Inflammatory macrophage (primary cell): Measurements from ENCODE around the gene FXYD3.
"Not testable (repeated sequence)": the region's sequence is repeated elsewhere in the genome, so short reads cannot be mapped to it uniquely, and the experiment has no call there.

ENCODE experiments used
- DNase-seq, 2 donors: peaks; one replicate each; pipeline ENCODE4 v3.0.0-alpha.2; 2020 to 2022

FXYD3 gene

DNA sequence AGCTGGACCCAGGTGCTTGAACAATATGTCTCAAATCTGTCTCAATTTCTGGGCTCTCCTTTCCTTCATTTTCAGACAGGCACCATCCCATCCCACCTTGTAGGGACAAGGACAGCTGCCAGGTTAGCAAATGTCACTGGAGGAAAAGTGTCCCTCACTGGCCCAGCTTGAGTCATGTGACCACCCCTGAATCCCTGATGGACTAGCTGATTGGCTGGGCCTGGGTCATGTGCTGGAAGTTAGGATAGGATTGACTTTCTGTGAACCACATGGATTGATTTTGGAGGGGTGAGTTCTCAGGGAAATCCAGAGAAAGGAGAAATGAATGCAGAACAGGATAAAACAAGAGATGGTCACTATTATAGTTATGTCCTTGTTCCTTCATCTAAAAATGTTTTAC lies 28.2 kb upstream of the FXYD3 start:
- no peak for DNase-seq

DNA sequence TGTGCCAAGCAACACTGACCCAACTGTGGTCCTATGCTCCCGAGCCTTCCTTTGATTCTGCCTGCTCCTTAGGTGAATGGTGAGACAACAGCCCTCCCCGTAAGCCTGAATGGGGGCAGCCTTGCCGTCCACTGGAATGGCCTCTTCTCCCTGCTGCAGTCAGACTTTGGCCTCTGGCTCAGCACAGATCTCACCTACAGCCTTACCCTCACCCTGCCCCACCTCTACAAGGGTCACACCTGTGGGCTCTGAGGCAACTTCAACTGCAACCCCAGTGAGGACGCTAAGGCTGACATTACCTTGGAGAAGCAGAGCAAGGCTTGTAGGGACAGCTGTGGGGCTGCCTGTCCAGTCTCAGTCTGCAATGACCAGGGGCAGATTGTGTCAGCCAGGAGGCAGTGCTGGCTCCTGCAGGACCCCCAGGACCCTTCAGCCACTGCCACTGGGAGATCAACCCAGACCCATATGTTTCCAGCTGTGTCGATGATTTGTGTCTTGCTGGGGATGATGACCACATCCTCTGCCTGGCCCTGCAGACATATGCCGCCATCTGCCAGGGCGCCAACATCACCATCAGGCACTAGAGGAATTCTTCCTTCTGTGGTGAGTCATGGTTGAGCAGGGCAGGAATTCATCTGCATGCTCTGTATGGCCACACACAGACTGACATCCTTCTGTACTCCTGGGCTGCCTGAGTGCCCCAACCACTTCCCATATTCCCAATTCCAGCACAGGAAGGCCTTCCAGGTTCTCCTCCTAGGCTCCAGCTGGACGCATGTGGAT lies 27.3 kb upstream of the FXYD3 start:
- no peak for DNase-seq

DNA sequence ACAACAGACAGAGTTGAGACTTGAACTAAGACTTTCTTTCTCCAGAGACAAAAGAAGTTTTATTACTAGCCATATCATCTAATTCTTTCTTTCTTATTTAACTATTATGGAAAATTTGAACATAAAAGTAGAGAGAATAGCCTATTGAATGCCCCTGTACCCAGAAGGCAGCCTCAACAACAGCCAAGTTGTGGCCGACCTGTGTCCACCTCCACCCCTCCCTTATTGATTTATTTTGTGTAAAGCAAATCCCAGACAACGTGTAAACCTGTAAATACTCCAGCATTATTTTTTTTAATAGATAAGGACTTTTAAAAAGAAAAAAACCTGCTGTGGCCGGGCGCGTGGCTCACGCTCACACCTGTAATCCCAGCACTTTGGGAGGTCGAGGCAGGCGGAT lies 26.1 kb upstream of the FXYD3 start:
- DNase-seq = no peak

DNA sequence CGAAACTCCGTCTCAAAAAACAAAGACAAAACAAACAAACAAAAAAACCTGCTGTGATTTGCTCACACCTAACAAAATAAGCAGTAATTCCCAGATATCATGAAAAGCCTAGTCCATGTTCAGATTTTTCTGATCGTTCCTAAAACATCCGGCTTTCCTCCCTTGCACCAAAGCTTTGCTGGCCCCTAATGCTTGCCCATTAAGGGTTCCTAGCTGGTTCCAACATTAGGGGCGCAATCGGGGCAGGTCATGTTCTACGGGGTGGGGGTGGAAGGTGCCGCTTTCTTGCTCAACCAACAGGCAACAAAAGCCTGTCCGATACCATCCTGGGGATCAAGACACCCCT lies 25.5 kb upstream of the FXYD3 start:
- DNase-seq = no peak

DNA sequence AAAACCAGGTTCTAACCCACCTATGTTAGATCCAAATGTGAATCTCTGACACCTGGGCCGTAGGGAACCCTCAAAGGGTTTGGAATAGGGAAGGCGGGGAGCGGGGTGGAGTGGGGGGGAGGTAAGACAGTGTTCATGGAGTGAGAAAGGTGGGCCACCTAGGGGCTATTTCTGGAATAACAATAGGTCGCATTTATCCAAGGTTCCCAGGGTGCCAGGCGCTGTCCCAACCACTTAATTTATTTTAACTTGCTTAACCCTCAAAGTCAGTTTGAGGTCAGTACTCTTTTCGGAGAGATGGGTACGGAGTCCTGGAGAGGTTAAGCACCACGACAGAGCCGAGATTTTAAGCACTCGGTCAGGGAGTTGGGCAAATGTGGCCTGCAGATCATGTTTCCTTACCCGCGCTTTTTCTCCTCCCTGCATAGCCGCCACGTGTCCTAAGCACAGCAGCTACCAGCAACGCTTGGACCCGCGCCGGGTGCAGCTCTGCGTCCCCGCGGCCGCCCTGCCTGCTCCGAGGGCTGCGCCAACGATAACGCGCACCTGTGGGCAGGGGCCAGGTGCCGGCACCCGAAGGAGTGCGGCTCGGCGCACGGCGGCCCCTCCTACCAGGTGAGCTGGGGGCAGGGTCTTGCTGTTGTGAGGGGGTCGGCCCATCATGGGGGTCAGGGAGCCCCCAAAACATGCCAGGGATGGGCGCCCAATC lies 25.0 kb upstream of the FXYD3 start:
- DNase-seq = peak; percentile 44 to 49

DNA sequence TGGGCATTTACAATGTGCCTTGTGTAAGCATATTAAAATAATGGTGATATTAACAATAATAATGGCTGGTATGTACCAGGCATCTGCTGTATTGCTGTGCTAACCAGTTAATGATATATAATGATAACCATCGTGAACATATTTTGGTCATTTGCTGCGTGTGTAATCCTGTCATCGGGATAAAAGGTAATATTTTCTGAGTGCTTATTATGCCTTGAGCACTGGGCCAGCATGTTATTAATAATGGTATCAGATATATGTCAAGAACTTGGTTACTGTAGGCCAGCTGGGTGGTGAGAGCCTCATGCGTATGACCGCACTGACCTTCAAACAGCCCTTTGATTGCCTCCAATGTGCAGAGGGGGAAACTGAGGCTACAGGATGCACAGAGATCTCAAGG lies 22.2 kb upstream of the FXYD3 start:
- DNase-seq = no peak

DNA sequence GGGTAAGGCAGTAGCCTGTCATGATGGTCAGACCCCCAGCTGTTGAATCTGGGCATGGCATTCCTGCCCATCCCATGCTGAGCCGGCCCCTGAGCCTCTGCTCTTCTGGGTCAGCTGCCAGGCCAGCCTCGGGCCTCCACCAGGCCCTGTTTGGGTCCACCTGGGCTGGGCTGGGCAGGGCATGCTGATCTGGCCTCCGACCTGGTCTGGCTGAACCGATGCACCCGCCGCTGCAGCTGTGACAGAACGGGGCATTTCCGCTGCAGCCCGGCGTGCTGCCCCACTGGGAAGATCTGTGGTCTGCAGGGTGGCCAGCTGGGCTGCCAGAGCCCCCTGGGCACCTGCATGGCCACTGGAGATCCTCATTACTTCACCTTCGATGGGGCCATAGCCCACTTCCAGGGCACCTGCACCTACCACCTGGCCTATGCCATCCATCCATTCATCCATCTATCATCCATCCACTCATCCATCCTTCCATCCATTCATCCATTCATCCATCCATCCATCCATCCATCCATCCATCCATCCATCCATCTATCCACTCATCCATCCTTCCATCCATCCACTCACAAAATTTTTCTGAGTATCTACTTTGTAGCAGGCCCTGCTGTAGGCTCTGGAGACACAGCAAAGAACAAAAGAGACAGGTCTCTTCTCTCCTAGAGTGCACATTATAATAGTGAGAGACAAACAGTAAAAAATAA lies 21.5 kb upstream of the FXYD3 start:
- no peak for DNase-seq

DNA sequence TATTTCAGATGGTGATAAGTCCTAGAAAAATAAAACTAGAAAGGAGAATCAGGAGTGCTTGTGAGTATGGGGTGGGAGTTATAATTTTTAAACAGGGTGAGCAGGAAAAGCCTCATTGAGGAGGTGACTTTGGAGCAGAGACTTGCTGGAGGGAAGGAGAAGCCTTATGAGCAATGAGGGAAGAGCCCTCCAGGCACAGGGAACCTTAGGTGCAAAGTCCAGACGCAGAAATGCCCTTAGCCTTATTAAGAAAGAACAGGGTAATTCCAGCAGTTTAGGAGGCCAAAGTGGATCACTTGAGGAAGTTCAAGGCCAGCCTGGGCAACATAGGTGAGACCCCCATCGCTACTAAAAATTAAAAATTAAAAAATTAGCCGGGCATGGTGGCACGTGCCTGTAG lies 21.0 kb upstream of the FXYD3 start:
- DNase-seq = no peak

DNA sequence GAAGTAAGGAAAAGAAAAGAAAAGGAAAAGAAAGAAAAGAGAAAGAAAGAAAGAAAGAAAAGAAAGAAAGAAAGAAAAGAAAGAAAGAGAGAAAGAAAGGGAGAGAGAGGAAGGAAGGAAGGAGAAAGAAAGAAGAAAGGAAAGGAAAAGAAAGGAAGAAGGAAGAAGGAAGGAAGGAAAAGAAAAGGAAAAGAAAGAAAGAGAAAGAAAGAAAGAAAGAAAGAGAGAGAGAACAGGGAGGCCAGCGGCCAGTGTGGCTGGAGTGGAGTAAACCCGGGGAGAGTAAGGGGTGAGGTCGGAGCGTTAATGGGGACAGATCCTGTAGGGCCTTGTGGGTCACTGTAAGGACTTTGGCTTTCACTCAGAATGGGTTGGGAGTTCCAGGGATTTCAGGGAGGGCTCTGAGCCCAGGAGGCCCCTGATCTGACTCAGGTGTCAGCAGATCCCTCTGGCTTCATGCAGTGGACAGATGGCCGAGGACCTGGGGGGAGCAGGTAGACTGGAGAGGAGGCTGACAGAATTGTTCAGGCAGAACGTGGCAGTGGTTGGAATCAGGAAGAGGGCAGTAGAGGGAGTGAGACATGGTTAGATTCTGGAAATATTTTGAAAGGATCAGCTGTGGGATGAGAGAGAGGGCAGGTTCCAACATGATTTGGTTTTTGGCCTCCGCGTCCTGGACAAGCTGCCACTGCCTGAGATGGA lies 19.8 kb upstream of the FXYD3 start:
- DNase-seq = no peak

DNA sequence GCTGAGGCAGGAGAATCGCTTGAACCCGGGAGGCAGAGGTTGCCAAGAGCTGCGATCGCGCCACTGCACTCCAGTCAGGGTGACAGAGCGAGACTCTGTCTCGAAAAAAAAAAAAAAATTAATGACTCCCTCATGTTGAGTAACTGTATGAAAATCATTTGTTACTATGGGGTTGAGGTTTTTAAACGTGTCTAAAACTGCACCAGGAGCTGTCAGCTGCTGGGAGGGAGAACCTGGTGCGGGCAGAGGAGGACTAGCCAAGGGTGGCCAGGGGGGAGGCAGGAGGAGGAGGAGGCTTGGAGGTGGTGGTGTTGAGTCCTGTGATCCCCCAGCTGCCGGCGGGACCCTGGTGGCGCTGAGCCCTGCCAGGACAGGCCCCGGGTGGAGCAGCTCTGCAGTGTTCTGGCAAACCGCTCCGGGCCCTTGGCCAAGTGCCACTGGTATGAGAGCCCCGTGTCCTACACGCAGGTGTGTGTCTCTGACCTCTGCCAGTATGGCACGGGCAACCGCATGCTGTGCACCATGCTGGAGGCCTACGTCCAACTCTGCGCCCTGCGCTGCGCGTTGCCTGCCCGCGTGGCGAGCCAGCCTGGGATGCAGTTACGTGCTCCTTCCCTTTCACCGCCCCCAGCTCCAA lies 17.1 kb upstream of the FXYD3 start:
- DNase-seq = no peak

DNA sequence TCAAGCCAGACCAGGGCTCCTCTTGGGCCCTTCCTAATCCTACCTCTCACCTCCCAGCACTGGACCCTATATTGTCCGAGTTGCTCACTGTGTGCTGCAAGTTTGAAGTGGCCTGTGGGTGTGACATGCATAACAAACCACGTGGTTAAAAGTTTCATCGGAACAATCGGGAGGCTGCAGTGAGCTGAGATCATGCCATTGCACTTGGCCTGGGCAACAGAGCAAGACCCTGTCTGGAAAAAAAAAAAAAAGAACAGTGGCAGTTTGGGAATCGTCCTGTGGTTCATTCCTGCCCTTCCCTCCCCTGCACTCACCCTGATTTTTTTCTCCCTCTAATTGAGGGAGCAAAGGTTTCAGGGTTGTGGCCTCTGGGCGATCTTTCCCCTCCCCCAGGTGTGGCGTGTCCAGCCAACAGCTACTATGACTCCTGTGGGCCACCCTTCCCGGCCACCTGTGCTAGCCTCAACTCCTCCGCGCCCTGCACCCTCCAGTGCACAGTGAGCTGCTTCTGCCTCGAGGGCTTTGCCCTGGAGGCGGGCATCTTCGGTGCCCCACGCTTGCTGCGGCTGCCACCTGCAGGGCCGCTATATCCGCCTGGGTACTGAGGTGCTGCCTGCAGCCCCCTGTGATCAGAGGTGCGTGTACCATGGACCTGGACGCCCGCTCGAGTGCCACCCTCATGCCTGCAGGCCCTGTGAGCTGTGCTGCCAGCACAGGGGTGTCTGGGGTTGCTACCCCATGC lies 16.3 kb upstream of the FXYD3 start:
- DNase-seq = no peak

DNA sequence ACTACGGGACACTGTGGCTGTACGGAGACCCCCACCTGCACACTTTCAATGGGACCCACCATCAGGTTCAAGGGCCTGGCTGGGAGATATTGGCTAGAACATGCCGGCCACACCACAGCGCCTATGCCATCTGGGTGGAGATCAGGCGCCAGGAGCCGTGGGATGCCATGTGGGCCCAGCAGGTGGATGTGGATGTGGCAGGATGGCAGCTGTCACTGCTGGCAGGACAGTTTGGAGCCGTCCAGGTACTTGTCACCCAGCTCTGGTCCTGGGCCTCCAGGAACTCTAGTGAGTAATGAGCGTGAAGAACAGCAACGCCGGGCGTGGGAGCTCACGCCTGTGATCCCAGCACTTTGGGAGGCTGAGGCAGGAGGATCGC lies 15.7 kb upstream of the FXYD3 start:
- no peak for DNase-seq

DNA sequence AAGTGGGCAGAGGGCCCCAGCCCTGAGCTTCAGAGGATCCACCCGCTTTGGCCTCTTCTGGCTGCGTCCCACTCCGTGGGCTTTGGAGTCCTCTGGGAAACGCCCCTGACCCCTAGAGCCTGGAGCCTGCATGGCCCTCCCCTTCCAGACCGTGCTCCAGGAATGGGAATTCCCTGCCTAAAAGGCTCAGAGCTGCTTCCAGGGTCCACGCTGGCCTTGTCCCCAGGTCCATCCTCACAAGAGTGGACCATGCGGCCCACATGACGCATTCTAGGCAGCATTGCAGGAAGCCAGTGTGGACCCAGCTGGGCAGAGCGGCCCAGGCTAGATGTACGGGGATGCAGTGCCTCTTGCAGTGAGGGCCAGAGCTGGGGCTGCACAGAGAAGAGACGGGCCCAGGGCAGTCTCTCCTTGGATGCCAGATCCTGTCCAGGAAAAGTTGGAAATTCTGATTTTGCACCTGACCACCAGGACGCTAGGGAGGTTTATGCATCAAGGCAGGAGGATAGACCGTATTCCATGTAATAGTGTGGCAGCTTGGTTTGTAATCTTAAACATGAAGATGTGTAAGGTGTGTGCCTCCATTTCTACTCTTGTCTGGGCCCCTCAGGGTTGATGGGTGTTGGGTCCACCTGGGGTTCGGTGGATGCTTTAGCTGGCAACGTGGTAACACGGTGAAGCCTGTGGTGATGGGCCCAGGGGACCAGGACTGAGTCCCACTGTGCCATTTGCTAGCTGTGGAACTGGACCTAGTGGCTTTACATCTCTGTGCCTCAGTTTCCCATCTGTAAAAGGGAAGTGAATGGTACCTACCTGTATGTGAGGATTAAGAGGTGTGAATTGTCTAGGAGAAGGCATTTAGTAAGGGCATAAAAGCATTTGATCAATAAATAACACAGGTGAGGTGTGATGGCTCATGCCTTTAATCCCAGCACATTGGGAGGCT lies 14.8 kb upstream of the FXYD3 start:
- DNase-seq = no peak

DNA sequence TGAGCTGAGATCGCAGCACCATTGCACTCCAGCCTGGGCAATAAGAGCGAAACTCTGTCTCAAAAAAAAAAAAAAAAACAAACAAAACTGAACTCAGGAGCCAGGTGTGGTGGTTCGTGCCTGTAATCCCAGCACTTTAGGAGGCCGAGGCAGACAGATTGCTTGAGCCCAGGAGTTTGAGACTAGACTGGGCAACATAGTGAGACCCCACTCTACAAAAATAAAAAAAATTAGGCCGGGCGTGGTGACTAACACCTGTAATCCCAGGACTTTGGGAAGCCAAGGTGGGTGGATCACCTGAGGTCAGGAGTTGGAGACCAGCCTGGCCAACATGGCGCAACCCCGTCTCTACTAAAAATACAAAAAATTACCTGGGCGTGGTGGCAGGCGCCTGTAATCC lies 13.7 kb upstream of the FXYD3 start:
- not testable (repeated sequence) for DNase-seq

DNA sequence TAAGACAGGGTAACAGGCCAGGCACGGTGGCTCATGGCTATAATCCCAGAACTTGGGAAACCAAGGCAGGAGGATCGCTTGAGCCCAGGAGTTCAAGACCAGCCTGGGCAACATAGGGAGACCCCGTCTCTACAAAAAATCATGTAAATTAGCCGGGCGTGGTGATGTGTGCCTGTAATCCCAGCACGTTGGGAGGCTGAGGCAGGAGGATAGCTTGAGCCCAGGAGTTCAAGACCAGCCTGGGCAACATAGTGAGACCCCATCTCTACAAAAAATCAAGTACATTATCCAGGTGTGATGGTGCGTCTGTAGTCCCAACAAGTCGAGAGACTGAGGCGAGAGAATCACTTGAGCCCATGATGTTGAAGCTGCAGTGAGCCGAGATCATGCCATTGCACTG lies 12.0 kb upstream of the FXYD3 start:
- DNase-seq = not testable (repeated sequence)

DNA sequence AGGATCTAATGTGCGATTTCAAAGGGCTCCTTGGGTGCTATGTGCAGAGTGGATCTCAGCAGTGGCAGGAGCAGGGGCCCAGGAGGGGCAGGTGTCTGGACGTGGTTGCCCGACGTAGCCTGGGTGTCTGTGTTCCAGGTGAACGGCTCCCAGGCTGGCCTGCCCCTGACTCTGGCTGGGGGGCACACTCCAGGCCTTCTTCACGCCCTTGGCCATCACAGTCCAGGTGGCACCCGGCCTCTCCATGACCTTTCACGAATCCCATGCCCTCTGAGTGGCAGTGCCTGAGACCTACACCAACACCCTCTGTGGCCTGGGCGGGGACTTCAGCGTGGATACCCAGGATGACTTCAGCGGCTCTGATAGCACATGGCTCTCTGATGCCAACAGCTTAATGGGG lies 11.3 kb upstream of the FXYD3 start:
- DNase-seq = no peak

DNA sequence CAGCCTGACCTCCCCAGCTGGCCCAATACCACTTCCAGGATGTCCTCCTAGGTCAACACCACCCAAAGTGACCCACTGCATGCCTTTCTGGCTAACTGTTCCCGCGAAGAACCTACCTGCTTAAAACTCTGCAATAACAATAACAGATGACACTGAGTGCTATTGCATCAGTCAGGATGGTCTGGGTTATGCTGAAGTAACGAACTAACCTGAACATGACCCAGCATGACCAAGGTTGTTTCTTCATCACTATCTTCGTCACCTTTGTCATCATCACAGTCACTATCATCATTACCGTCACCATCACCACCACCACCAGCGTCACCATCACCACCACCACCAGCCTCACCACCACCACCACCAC lies 10.6 kb upstream of the FXYD3 start:
- DNase-seq = no peak

DNA sequence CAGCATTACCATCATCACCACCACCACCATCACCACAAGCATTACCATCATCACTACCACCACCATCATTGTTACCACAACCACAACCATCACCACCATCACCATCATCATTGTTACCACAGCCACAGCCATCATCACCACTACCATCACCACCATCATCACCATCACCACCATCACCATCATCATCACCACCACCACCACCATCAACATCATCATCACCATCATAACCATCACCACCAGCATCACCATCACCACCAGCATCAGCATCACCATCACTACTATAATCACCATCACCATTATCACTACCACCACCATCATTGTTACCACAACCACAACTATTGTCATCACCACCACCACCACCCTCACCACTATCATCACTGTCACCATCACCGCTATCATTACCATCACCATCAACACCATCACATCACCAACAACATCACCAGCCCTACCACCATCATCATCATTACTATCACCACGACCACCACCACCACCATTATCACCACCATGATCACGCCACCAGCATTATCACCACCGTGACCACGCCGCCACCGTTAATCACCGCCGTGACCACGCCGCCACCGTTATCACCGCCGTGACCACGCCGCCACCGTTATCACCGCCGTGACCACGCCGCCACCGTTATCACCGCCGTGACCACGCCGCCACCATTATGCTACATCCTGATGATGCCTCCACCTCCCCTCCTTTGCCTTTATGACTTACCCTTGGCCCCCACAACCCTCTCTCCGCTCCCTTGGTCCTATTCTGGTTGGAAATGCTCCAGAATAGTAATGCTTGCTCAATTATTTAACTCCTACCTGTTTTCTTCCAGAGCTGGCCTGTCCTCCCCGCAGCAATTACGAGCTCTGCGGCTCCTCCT lies 10.0 kb upstream of the FXYD3 start:
- no peak for DNase-seq

DNA sequence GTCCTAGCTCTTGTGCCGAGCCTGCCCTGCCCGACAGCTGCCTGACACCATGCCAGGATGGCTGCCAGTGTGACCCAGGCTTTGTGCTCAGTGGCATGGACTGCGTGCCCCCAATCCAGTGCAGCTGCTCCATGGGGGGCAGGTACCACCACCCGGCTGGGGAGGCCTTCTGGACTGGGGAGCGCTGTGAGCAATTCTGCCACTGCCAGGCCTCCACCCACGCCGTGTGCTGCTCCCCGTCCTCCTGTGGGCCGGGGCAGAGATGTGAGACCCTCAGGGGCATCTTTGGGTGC lies 9.4 kb upstream of the FXYD3 start:
- DNase-seq = no peak

DNA sequence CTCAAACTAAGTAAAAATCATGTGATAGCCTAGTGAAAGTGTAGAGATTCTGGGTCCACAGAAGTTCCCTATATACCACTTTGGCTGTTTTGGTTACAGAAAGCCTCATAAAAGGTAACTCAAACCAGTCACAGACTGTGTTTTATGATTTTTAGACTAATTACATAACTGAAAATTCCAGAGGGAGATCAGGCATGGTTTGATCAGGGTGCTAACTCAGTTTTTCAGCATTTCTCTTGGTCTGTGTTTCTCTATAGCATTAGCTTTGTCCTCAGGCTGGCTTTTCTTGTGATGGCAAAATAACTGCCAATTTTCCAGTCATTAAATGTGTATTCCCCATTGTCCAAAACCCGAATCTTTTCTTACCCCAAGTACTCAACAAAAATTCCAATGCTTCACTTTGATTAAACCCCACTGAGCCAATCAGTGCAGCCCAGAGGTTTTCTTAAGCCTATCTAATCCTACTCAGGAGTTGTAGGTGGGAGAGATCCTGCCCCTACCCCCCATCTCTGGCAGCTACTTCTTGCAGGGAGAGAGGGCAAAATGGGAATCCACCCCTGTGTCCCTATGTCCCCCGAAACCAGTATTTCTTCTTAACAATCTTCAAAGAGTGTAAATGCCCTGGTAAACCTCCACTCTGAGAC lies 8.6 kb upstream of the FXYD3 start:
- DNase-seq = no peak
